Transverse colon (tissue), 4 donors: ENCODE measurements around the gene ZNF682.
"Not testable (repeated sequence)": the region's sequence is repeated elsewhere in the genome, so short reads cannot be mapped to it uniquely, and the experiment has no call there.

Experiments used
- EP300 ChIP-seq: sonication (generic); formaldehyde crosslinking; IDR thresholded peaks from one replicate; pipeline ENCODE4 v1.6.1; 2017; ENCODE audit warnings: antibody characterized with exemption, low read depth
- POLR2A ChIP-seq: fragments of 450-650 bp; IDR thresholded peaks from one replicate; pipeline ENCODE4 v1.6.1; 2016; ENCODE audit warnings: antibody characterized with exemption, mild to moderate bottlenecking, moderate library complexity
- POLR2AphosphoS5 ChIP-seq, 3 donors: sonication (generic); formaldehyde crosslinking; IDR thresholded peaks; one replicate each; pipeline ENCODE4 v1.6.1; 2016; ENCODE audit warnings: antibody characterized with exemption in 3 of 3
- TF ChIP-seq, protein P1 (sequence below), 5 experiments: fragments of 200-600 bp in 3 of 5; fragments of 450-650 bp in 2 of 5; sonication (generic) in 3 of 5; IDR thresholded peaks; 1 replicate in 2 of 5; 2 replicates in 3 of 5; pipeline ENCODE4 v1.5.1; 2016 to 2017; ENCODE audit warnings: antibody characterized with exemption in 5 of 5, inconsistent platforms in 3 of 5, mild to moderate bottlenecking in 2 of 5, moderate library complexity in 1 of 5

DNA sequence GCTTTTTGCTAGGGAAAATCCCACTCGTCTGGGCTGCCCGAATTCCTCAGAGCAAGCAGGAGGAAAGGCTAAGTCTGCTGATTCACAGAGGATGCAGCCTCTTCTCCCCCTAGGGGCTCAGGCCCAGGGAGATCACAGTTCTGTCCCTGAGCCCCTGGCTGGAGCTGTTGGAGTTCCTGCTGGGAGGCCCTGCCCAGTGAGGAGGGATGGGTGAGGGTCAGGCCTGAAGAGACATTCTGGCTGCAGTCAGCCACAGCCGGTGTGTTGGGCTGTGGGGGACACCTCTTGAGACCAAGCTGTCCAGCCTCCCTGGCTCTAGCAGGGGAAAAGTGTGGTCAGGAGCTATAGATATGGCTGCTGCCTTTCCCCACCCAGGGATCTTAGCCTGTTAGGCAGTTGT is 73.2 kb downstream of the ZNF682 start:
- TF ChIP-seq, protein P1, sequence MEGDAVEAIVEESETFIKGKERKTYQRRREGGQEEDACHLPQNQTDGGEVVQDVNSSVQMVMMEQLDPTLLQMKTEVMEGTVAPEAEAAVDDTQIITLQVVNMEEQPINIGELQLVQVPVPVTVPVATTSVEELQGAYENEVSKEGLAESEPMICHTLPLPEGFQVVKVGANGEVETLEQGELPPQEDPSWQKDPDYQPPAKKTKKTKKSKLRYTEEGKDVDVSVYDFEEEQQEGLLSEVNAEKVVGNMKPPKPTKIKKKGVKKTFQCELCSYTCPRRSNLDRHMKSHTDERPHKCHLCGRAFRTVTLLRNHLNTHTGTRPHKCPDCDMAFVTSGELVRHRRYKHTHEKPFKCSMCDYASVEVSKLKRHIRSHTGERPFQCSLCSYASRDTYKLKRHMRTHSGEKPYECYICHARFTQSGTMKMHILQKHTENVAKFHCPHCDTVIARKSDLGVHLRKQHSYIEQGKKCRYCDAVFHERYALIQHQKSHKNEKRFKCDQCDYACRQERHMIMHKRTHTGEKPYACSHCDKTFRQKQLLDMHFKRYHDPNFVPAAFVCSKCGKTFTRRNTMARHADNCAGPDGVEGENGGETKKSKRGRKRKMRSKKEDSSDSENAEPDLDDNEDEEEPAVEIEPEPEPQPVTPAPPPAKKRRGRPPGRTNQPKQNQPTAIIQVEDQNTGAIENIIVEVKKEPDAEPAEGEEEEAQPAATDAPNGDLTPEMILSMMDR (IDR thresholded peaks at IDR 0.05): not testable (repeated sequence)
- TF ChIP-seq POLR2A; EP300; POLR2AphosphoS5 (IDR thresholded peaks at IDR 0.05): not testable (repeated sequence)
